ENCODE data around the gene CALB2. TPM values are rescaled to one million over a fixed set of nuclear protein-coding genes. Genes with fewer than 3 reads are reported as not detected.

The CALB2 gene
- polyA plus RNA-seq, 2 of the 4 experiments (the other 2 are of a cell fraction), result 3.7 to 6.4 TPM

GRCh38 chr16:71352963-71353460 is 5.5 kb upstream of the CALB2 start:
- TF ChIP-seq POLR2AphosphoS2 (conservative IDR thresholded peaks at IDR 0.05; ENCODE audit: low read length) (no peak), BCL3 (IDR thresholded peaks at IDR 0.05) (no peak), PBX3 (IDR thresholded peaks at IDR 0.05) (no peak), NPAS2 (CRISPR knock-in tag; IDR thresholded peaks at IDR 0.05; ENCODE audit: borderline replicate concordance) (no peak), ESRRA (IDR thresholded peaks at IDR 0.05; ENCODE audit: borderline replicate concordance, low read length) (no peak), CHD2 (IDR thresholded peaks at IDR 0.05; ENCODE audit: low read length, partially characterized antibody) (no peak), MAZ (IDR thresholded peaks at IDR 0.05; ENCODE audit: borderline replicate concordance, low read depth, low read length) (no peak), HEYL (CRISPR knock-in tag; IDR thresholded peaks at IDR 0.05) (no peak), CEBPB (IDR thresholded peaks at IDR 0.05) (no peak), HMGXB4 (CRISPR knock-in tag; IDR thresholded peaks at IDR 0.05; ENCODE audit: borderline replicate concordance) (no peak), KDM1A (IDR thresholded peaks at IDR 0.05; ENCODE audit: low read depth) (no peak), ATOH8 (CRISPR knock-in tag; IDR thresholded peaks at IDR 0.05; ENCODE audit: low read depth) (no peak), HES2 (IDR thresholded peaks at IDR 0.05) (no peak), USF2 (IDR thresholded peaks at IDR 0.05) (no peak), HDAC2 (IDR thresholded peaks at IDR 0.05) (no peak)
- WGBS (ENCODE audit: missing lambda C conversion rate), result 18% methylated on average over 1 of the region's 1 CpG
- POLR2A ChIA-PET, result no interaction called here
- CTCF ChIA-PET, result no interaction called here
- FAIRE-seq, result no peak
- ATAC-seq, result no peak
- Histone ChIP-seq H3K4me3 (no peak overlapping the region), H3K9me3 (no peaks in the 10 kb centered on the region), H3K27ac (no peak overlapping the region), H3K4me2 (no peak overlapping the region), H3K4me1 (peaks cover 4% of the 10 kb centered on the region; the same call in 2 of the 3 replicates)
- no peak for DNase-seq (ENCODE audit: low read depth in 1 of 2, low spot score in 1 of 2)

GRCh38 chr16:71353736-71354135 is 4.8 kb upstream of the CALB2 start:
- no peak for FAIRE-seq
- 21% methylated on average over 5 of the region's 5 CpGs for WGBS (ENCODE audit: missing lambda C conversion rate)
- Histone ChIP-seq H3K4me1 (peaks cover 6% of the 10 kb centered on the region; the same call in 2 of the 3 replicates), H3K27ac (no peak overlapping the region), H3K4me2 (no peak overlapping the region), H3K9me3 (no peaks in the 10 kb centered on the region), H3K4me3 (no peak overlapping the region)
- no peak for ATAC-seq
- DNase-seq (ENCODE audit: low read depth in 1 of 2, low spot score in 1 of 2), result no peak
- CTCF ChIA-PET, result interaction anchor here (1.0 to 2.2 kb wide), 2 partner anchors 14 to 42 kb away, joined by 3 to 8 read pairs; no protein-coding TSS in a partner anchor
- POLR2A ChIA-PET, result no interaction called here
- no peak for TF ChIP-seq PHF8 (IDR thresholded peaks at IDR 0.05; ENCODE audit: borderline replicate concordance, low read depth)
- TF ChIP-seq RNF2 (IDR thresholded peaks at IDR 0.05; ENCODE audit: borderline replicate concordance, low read depth), result no peak
- TF ChIP-seq EHF (CRISPR knock-in tag; IDR thresholded peaks at IDR 0.05), result no peak
- no peak for TF ChIP-seq CBX8 (IDR thresholded peaks at IDR 0.05)
- TF ChIP-seq HDAC2 (IDR thresholded peaks at IDR 0.05), result no peak
- TF ChIP-seq PBX3 (IDR thresholded peaks at IDR 0.05), result no peak
- TF ChIP-seq MAZ (IDR thresholded peaks at IDR 0.05; ENCODE audit: borderline replicate concordance, low read depth, low read length), result no peak
- TF ChIP-seq ESRRA (IDR thresholded peaks at IDR 0.05; ENCODE audit: borderline replicate concordance, low read length), result no peak
- TF ChIP-seq FOXS1 (CRISPR knock-in tag; IDR thresholded peaks at IDR 0.05), result no peak
- no peak for TF ChIP-seq REST (IDR thresholded peaks at IDR 0.05)
- TF ChIP-seq MYC (IDR thresholded peaks at IDR 0.05; ENCODE audit: borderline replicate concordance, low read length), result no peak
- no peak for TF ChIP-seq HOXB13 (CRISPR knock-in tag; IDR thresholded peaks at IDR 0.05; ENCODE audit: low read depth)
- no peak for TF ChIP-seq CHD2 (IDR thresholded peaks at IDR 0.05; ENCODE audit: low read length, partially characterized antibody)
- no peak for TF ChIP-seq RARB (CRISPR knock-in tag; IDR thresholded peaks at IDR 0.05)
